Loucy (cell line): ENCODE data around the gene TBCC.

Experiments used
- CTCF ChIP-seq: fragments of 200-600 bp; sonication (generic); conservative IDR thresholded peaks from 2 replicates; pipeline ENCODE4 v1.5.1; 2014; ENCODE audit warnings: mild to moderate bottlenecking, antibody characterized with exemption, low read length
- EZH2phosphoT487 ChIP-seq: fragments of 200-600 bp; IDR thresholded peaks from 2 replicates; pipeline ENCODE4 v1.6.1; 2018; ENCODE audit warnings: antibody characterized with exemption, mild to moderate bottlenecking, moderate library complexity, borderline replicate concordance

- TF ChIP-seq EZH2phosphoT487: no peak
- TF ChIP-seq CTCF: no peak
Observed at GRCh38 chr6:42754759-42755158, 8.9 kb upstream of the TBCC start.
